Neuronal stem cell (in vitro differentiated cells): ENCODE data around the gene IMPG2.

Experiments used
- DNase-seq: peaks from one replicate; pipeline ENCODE4 v3.0.0-alpha.2; 2013; ENCODE audit warnings: low spot score
- H2AFZ ChIP-seq: one replicate; pipeline ENCODE4 v1.6.1; 2013; ENCODE audit warnings: mild to moderate bottlenecking, low read length, inconsistent platforms
- H2AK5ac ChIP-seq: 2 replicates; pipeline ENCODE4 v1.6.1; 2013; ENCODE audit warnings: low read depth, mild to moderate bottlenecking, inconsistent platforms, low read length, moderate library complexity, mixed read lengths
- H2BK120ac ChIP-seq: 2 replicates; pipeline ENCODE4 v1.6.1; 2013; ENCODE audit warnings: low read depth, mild to moderate bottlenecking, inconsistent platforms, low read length, moderate library complexity, mixed read lengths
- H2BK12ac ChIP-seq: one replicate; pipeline ENCODE4 v1.6.1; 2013; ENCODE audit warnings: low read length, inconsistent platforms
- H2BK15ac ChIP-seq: 2 replicates; pipeline ENCODE4 v1.6.1; 2013; ENCODE audit warnings: mild to moderate bottlenecking, low read length, inconsistent platforms, mixed read lengths
- H2BK5ac ChIP-seq: one replicate; pipeline ENCODE4 v1.6.1; 2013; ENCODE audit warnings: inconsistent platforms, mild to moderate bottlenecking, low read length, moderate library complexity
- H3K14ac ChIP-seq: one replicate; pipeline ENCODE4 v1.6.1; 2013; ENCODE audit warnings: low read length, inconsistent platforms
- H3K18ac ChIP-seq: 2 replicates; pipeline ENCODE4 v1.6.1; 2013; ENCODE audit warnings: low read length, inconsistent platforms
- H3K23ac ChIP-seq: 2 replicates; pipeline ENCODE4 v1.6.1; 2013; ENCODE audit warnings: low read depth, mild to moderate bottlenecking, mixed read lengths, low read length, inconsistent platforms; ENCODE audit not compliant: poor library complexity
- H3K27ac ChIP-seq: replicated peaks from 3 replicates; pipeline ENCODE4 v1.5.1; 2013; ENCODE audit warnings: low read length, inconsistent platforms
- H3K27me3 ChIP-seq, 3 experiments: 2 replicates each; pipeline ENCODE4 v1.6.1; 2013; ENCODE audit warnings: low read length in 3 of 3, mild to moderate bottlenecking in 2 of 3, inconsistent platforms in 1 of 3, low read depth in 1 of 3, mixed read lengths in 1 of 3, moderate library complexity in 1 of 3; ENCODE audit not compliant: control insufficient read depth in 3 of 3, insufficient read depth in 3 of 3
- H3K36me3 ChIP-seq, 2 donors: replicated peaks in 1 of 2; 2 replicates each; pipeline ENCODE4 v1.6.1; 2013; ENCODE audit warnings: low read length in 2 of 2; ENCODE audit not compliant: control insufficient read depth in 2 of 2, insufficient read depth in 2 of 2
- H3K4ac ChIP-seq: 2 replicates; pipeline ENCODE4 v1.6.1; 2013; ENCODE audit warnings: inconsistent platforms, mild to moderate bottlenecking, low read length, moderate library complexity
- H3K4me1 ChIP-seq, 2 donors: 1 replicate in 1 of 2; 2 replicates in 1 of 2; pipeline ENCODE4 v1.6.1; 2013; ENCODE audit warnings: low read length in 2 of 2, low read depth in 1 of 2; ENCODE audit not compliant: control insufficient read depth in 2 of 2, insufficient read depth in 1 of 2
- H3K4me2 ChIP-seq: one replicate; pipeline ENCODE4 v1.6.1; 2013; ENCODE audit warnings: mild to moderate bottlenecking, low read length, inconsistent platforms; ENCODE audit not compliant: insufficient read depth, poor library complexity, severe bottlenecking
- H3K4me3 ChIP-seq, 2 donors: 2 replicates each; pipeline ENCODE4 v1.5.1; 2013; ENCODE audit warnings: low read length in 2 of 2, mild to moderate bottlenecking in 2 of 2, inconsistent platforms in 1 of 2, moderate library complexity in 1 of 2
- H3K79me1 ChIP-seq: one replicate; pipeline ENCODE4 v1.6.1; 2013; ENCODE audit warnings: low read depth, mild to moderate bottlenecking, inconsistent platforms, low read length, moderate library complexity
- H3K9ac ChIP-seq: one replicate; pipeline ENCODE4 v1.6.1; 2013; ENCODE audit warnings: mild to moderate bottlenecking, low read depth, low read length, inconsistent platforms; ENCODE audit not compliant: poor library complexity
- H3K9me3 ChIP-seq, 2 donors: replicated peaks in 1 of 2; 2 replicates each; pipeline versions ENCODE3 to v1.6.1; 2013; ENCODE audit warnings: low read length in 2 of 2, mild to moderate bottlenecking in 2 of 2, inconsistent platforms in 1 of 2, low read depth in 1 of 2, mixed read lengths in 1 of 2, moderate library complexity in 1 of 2; ENCODE audit not compliant: control insufficient read depth in 2 of 2, insufficient read depth in 1 of 2
- H4K8ac ChIP-seq: one replicate; pipeline ENCODE4 v1.6.1; 2013; ENCODE audit warnings: low read depth, mild to moderate bottlenecking, inconsistent platforms, low read length, moderate library complexity
- H4K91ac ChIP-seq: one replicate; pipeline ENCODE4 v1.6.1; 2013; ENCODE audit warnings: low read length, low read depth, mild to moderate bottlenecking, inconsistent platforms; ENCODE audit not compliant: poor library complexity
- WGBS, 2 donors: extraction: QIAGEN DNeasy Blood & Tissue Kit; methylation state at CpG; one replicate each; pipeline ENCODE4 v1.1.7; 2013; ENCODE audit warnings: missing lambda C conversion rate in 2 of 2, mixed read lengths in 1 of 2; ENCODE audit not compliant: insufficient read length in 2 of 2, insufficient replicate concordance in 1 of 2; ENCODE audit errors: extremely low coverage in 2 of 2; 5-methylcytosine and 5-hydroxymethylcytosine counted together

The IMPG2 gene

GRCh38 chr3:101184111-101184510 is 136.3 kb downstream of the IMPG2 start:
- Histone ChIP-seq H3K23ac (no peak overlapping the region), H3K9me3 (no peaks in the 10 kb centered on the region), H3K4me1 (no peaks in the 10 kb centered on the region), H3K18ac (no peak overlapping the region), H3K9ac (no peak overlapping the region), H3K4me2 (no peak overlapping the region), H2AK5ac (no peak overlapping the region), H3K27ac (no peak overlapping the region), H2BK5ac (no peak overlapping the region), H2AFZ (no peak overlapping the region), H4K8ac (no peak overlapping the region), H2BK12ac (no peak overlapping the region), H2BK120ac (no peak overlapping the region), H3K4me3 (no peak overlapping the region), H3K27me3 (no peaks in the 10 kb centered on the region), H4K91ac (no peak overlapping the region), H3K14ac (no peak overlapping the region), H3K4ac (no peak overlapping the region), H3K79me1 (no peaks in the 10 kb centered on the region), H2BK15ac (no peak overlapping the region), H3K36me3 (no peaks in the 10 kb centered on the region)
- no peak for DNase-seq

GRCh38 chr3:101183151-101183550 is 137.2 kb downstream of the IMPG2 start:
- no peak overlapping the region for H3K18ac ChIP-seq
- H2AFZ ChIP-seq: no peak overlapping the region
- no peaks in the 10 kb centered on the region for H3K27me3 ChIP-seq
- no peaks in the 10 kb centered on the region for H3K9me3 ChIP-seq
- no CpG with 5 or more reads among the region's 5 CpGs for WGBS, 2 donors
- H3K4ac ChIP-seq: no peak overlapping the region
- H4K91ac ChIP-seq: no peak overlapping the region
- H3K36me3 ChIP-seq: no peaks in the 10 kb centered on the region
- H3K79me1 ChIP-seq: no peaks in the 10 kb centered on the region
- DNase-seq: no peak
- H3K4me2 ChIP-seq: no peak overlapping the region
- H2AK5ac ChIP-seq: no peak overlapping the region
- no peak overlapping the region for H3K23ac ChIP-seq
- no peak overlapping the region for H3K27ac ChIP-seq
- no peak overlapping the region for H4K8ac ChIP-seq
- H3K9ac ChIP-seq: no peak overlapping the region
- no peak overlapping the region for H2BK15ac ChIP-seq
- H2BK120ac ChIP-seq: no peak overlapping the region
- H3K4me1 ChIP-seq: no peaks in the 10 kb centered on the region
- H2BK12ac ChIP-seq: no peak overlapping the region
- H3K14ac ChIP-seq: no peak overlapping the region
- no peak overlapping the region for H2BK5ac ChIP-seq
- H3K4me3 ChIP-seq: no peak overlapping the region

- Histone ChIP-seq H3K9ac (no peak overlapping the region), H2BK15ac (no peak overlapping the region), H4K8ac (no peak overlapping the region), H3K4me1 (no peaks in the 10 kb centered on the region), H3K27ac (no peak overlapping the region), H3K23ac (no peak overlapping the region), H2AK5ac (no peak overlapping the region), H3K14ac (no peak overlapping the region), H3K79me1 (no peaks in the 10 kb centered on the region), H3K27me3 (no peaks in the 10 kb centered on the region), H4K91ac (no peak overlapping the region), H3K4ac (no peak overlapping the region), H3K4me2 (no peak overlapping the region), H3K4me3 (no peak overlapping the region), H2BK12ac (no peak overlapping the region), H2BK120ac (no peak overlapping the region), H3K36me3 (no peaks in the 10 kb centered on the region), H2AFZ (no peak overlapping the region), H2BK5ac (no peak overlapping the region), H3K9me3 (no peaks in the 10 kb centered on the region), H3K18ac (no peak overlapping the region)
- no CpG with 5 or more reads among the region's 1 CpG for WGBS, 2 donors
- DNase-seq: no peak
Measured at GRCh38 chr3:101182734-101183133, 137.6 kb downstream of the IMPG2 start.

- H2BK15ac ChIP-seq: no peak overlapping the region
- H2BK5ac ChIP-seq: no peak overlapping the region
- H3K79me1 ChIP-seq: no peaks in the 10 kb centered on the region
- no peak overlapping the region for H2BK12ac ChIP-seq
- no peak overlapping the region for H3K18ac ChIP-seq
- no peak overlapping the region for H3K27ac ChIP-seq
- no peaks in the 10 kb centered on the region for H3K36me3 ChIP-seq
- no peaks in the 10 kb centered on the region for H3K27me3 ChIP-seq
- no peak overlapping the region for H3K23ac ChIP-seq
- no peak overlapping the region for H4K8ac ChIP-seq
- no peak overlapping the region for H3K4me3 ChIP-seq
- H4K91ac ChIP-seq: no peak overlapping the region
- no peaks in the 10 kb centered on the region for H3K9me3 ChIP-seq
- H2AFZ ChIP-seq: no peak overlapping the region
- no peak overlapping the region for H3K9ac ChIP-seq
- DNase-seq: no peak
- no peak overlapping the region for H3K14ac ChIP-seq
- H3K4me1 ChIP-seq: no peaks in the 10 kb centered on the region
- H2AK5ac ChIP-seq: no peak overlapping the region
- H3K4ac ChIP-seq: no peak overlapping the region
- H3K4me2 ChIP-seq: no peak overlapping the region
- no peak overlapping the region for H2BK120ac ChIP-seq
Measured at GRCh38 chr3:101181801-101182200, 138.6 kb downstream of the IMPG2 start.
